OCI-LY3 (cell line): ENCODE measurements around the gene SPTBN2.

Experiments used
- EZH2phosphoT487 ChIP-seq: fragments of 200-600 bp; shearing (Covaris generic); IDR thresholded peaks from 2 replicates; pipeline ENCODE4 v1.6.1; 2018; ENCODE audit warnings: antibody characterized with exemption, mixed run types, low read depth
- TF ChIP-seq, protein P1 (sequence below): fragments of 200-600, 300-600 bp; sonication (generic); IDR thresholded peaks from 2 replicates; pipeline ENCODE4 v1.5.1; 2014; ENCODE audit warnings: antibody characterized with exemption, low read length, low read depth

GRCh38 chr11:66707486-66707885 is 21.5 kb downstream of the SPTBN2 start:
- TF ChIP-seq, protein P1, sequence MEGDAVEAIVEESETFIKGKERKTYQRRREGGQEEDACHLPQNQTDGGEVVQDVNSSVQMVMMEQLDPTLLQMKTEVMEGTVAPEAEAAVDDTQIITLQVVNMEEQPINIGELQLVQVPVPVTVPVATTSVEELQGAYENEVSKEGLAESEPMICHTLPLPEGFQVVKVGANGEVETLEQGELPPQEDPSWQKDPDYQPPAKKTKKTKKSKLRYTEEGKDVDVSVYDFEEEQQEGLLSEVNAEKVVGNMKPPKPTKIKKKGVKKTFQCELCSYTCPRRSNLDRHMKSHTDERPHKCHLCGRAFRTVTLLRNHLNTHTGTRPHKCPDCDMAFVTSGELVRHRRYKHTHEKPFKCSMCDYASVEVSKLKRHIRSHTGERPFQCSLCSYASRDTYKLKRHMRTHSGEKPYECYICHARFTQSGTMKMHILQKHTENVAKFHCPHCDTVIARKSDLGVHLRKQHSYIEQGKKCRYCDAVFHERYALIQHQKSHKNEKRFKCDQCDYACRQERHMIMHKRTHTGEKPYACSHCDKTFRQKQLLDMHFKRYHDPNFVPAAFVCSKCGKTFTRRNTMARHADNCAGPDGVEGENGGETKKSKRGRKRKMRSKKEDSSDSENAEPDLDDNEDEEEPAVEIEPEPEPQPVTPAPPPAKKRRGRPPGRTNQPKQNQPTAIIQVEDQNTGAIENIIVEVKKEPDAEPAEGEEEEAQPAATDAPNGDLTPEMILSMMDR, result no peak
- no peak for TF ChIP-seq EZH2phosphoT487
